Choroid plexus epithelial cell (primary cell): ENCODE results near the gene IRF3.

ENCODE experiments used
- DNase-seq: peaks from one replicate; pipeline ENCODE4 v3.0.0-alpha.2; 2010; ENCODE audit warnings: low read depth
- H3K4me3 ChIP-seq: 2 replicates; pipeline ENCODE4 v1.5.1; 2011; ENCODE audit warnings: low read depth, mild to moderate bottlenecking, control low read depth, low read length, moderate library complexity
- CTCF ChIP-seq: conservative IDR thresholded peaks from 2 replicates; pipeline ENCODE4 v1.5.1; 2011; ENCODE audit warnings: low read depth, mild to moderate bottlenecking, control low read depth, inconsistent platforms, low read length, moderate library complexity

IRF3 gene

GRCh38 chr19:49613374-49613773 lies 52.3 kb downstream of the IRF3 start:
- no peak for TF ChIP-seq CTCF
- DNase-seq, result no peak
- no peak overlapping the region for H3K4me3 ChIP-seq
